Calu3 (cell line): ENCODE results near the gene CCN5. TPM values are rescaled to one million over a fixed set of nuclear protein-coding genes. Genes with fewer than 3 reads are reported as not detected.

ENCODE experiments used
- BruUV-seq: library from RNA; stranded (reverse); fragments of 400-500 nt; replicated peaks from 2 replicates; lab custom pipeline; 2021; lab: Mats Ljungman, UMichigan
- CTCF ChIA-PET: fragments of 300-600 bp; sonication (Branson Sonifier 250); formaldehyde crosslinking; loops from one replicate; lab custom pipeline; 2022; ENCODE audit warnings: antibody characterized with exemption; lab: Charles Lee
- DNase-seq: peaks from one replicate; pipeline ENCODE4 v3.0.0; 2022
- H3K27ac Mint-ChIP-seq: one replicate; pipeline ENCODE4 v1.8.0; 2022; ENCODE audit warnings: mixed read lengths; ENCODE audit not compliant: unreplicated experiment
- H3K27me3 Mint-ChIP-seq: one replicate; pipeline ENCODE4 v1.8.0; 2022; ENCODE audit warnings: mixed read lengths; ENCODE audit not compliant: unreplicated experiment
- H3K36me3 Mint-ChIP-seq: one replicate; pipeline ENCODE4 v1.8.0; 2022; ENCODE audit warnings: mild to moderate bottlenecking, moderate library complexity, mixed read lengths; ENCODE audit not compliant: insufficient read depth, unreplicated experiment
- H3K4me1 Mint-ChIP-seq: one replicate; pipeline ENCODE4 v1.8.0; 2022; ENCODE audit warnings: mild to moderate bottlenecking, low read depth, mixed read lengths; ENCODE audit not compliant: unreplicated experiment
- H3K4me3 Mint-ChIP-seq: one replicate; pipeline ENCODE4 v1.8.0; 2022; ENCODE audit warnings: mild to moderate bottlenecking, low read depth, moderate library complexity, mixed read lengths; ENCODE audit not compliant: unreplicated experiment
- H3K9me3 Mint-ChIP-seq: one replicate; pipeline ENCODE4 v1.8.0; 2022; ENCODE audit warnings: low read depth, mixed read lengths; ENCODE audit not compliant: unreplicated experiment
- CTCF ChIP-seq: fragments of 200-600 bp; IDR thresholded peaks from one replicate; pipeline ENCODE4 v1.8.0; 2022; ENCODE audit warnings: antibody characterized with exemption; ENCODE audit not compliant: unreplicated experiment
- intact Hi-C: fragments of 100-400 bp; cut with micrococcal nuclease; formaldehyde crosslinking; loops from one replicate; pipeline ENCODE4 v1.10.0; 2022; ENCODE audit not compliant: unreplicated experiment
- total RNA-seq: library from RNA; stranded (reverse); gene quantifications from 2 replicates; pipeline ENCODE4 v1.2.3, GENCODE V29; 2022

The CCN5 gene
- total RNA-seq, 1 experiment from 2014 or later, result 0.94 TPM

DNA sequence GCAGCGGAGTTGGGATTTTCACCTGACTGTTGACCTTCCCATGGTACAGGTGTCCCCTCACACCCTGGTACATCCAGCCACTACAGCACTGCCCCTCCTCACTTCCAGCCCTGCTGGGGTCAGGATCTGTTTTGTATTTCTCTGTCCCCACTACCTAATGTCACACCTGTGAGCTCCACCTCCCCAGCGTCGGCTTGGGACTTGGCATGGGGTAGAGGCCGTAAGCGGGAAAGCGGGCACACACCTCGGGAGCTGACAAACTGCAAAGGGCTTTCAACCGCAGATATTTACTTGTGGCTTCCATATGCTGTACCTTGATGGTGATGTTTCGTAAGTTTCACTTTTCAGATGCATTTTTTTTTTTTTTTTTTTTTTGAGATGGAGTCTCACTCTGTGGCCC lies 5.4 kb upstream of the CCN5 start:
- Mint-ChIP-seq H3K9me3 (no peaks in the 10 kb centered on the region), H3K27ac (no peak overlapping the region), H3K4me3 (no peak overlapping the region), H3K27me3 (no peaks in the 10 kb centered on the region), H3K36me3 (peaks cover 5% of the 10 kb centered on the region), H3K4me1 (peaks cover 22% of the 10 kb centered on the region)
- BruUV-seq, result no TSS peak
- no peak for TF ChIP-seq CTCF
- intact Hi-C loops, result no loop called here
- CTCF ChIA-PET, result interaction anchor here (0.7 kb wide), 1 partner anchor 385 kb away, joined by 3 read pairs; no protein-coding TSS in a partner anchor
- DNase-seq, result no peak

- Mint-ChIP-seq H3K36me3 (peaks cover 11% of the 10 kb centered on the region), H3K27ac (no peak overlapping the region), H3K4me3 (no peak overlapping the region), H3K4me1 (peaks cover 36% of the 10 kb centered on the region), H3K9me3 (no peaks in the 10 kb centered on the region), H3K27me3 (no peaks in the 10 kb centered on the region)
- CTCF ChIA-PET, result interaction anchor here (0.6 kb wide), 1 partner anchor 14 kb away, joined by 4 read pairs; no protein-coding TSS in a partner anchor
- DNase-seq, result no peak
- intact Hi-C loops, result no loop called here
- TF ChIP-seq CTCF, result no peak
- BruUV-seq, result no TSS peak
Observed at GRCh38 chr20:44711237-44711636, 3.9 kb upstream of the CCN5 start.

GRCh38 chr20:44714102-44714700 lies 968 bp upstream of the CCN5 start:
- H3K4me3 Mint-ChIP-seq, result peak overlapping the region; percentile 17
- H3K36me3 Mint-ChIP-seq, result peaks cover 11% of the 10 kb centered on the region
- DNase-seq, result no peak
- intact Hi-C loops, result loop anchor here (1.0 kb wide), 1 partner anchor 21 kb away; no protein-coding TSS in a partner anchor
- H3K27me3 Mint-ChIP-seq, result no peaks in the 10 kb centered on the region
- peaks cover 47% of the 10 kb centered on the region for H3K4me1 Mint-ChIP-seq
- no peak for TF ChIP-seq CTCF
- CTCF ChIA-PET, result interaction anchor here (0.8 to 1.8 kb wide), 8 partner anchors 9 to 32 kb away, joined by 3 to 12 read pairs (median 6); no protein-coding TSS in a partner anchor
- H3K27ac Mint-ChIP-seq, result peak overlapping the region; percentile 18
- H3K9me3 Mint-ChIP-seq, result no peaks in the 10 kb centered on the region
- BruUV-seq, result no TSS peak

- H3K4me1 Mint-ChIP-seq, result peaks cover 57% of the 10 kb centered on the region
- BruUV-seq, result no TSS peak
- H3K4me3 Mint-ChIP-seq, result peak overlapping the region; percentile 17
- H3K36me3 Mint-ChIP-seq, result peaks cover 11% of the 10 kb centered on the region
- H3K27ac Mint-ChIP-seq, result no peak overlapping the region
- TF ChIP-seq CTCF, result no peak
- H3K9me3 Mint-ChIP-seq, result no peaks in the 10 kb centered on the region
- no peaks in the 10 kb centered on the region for H3K27me3 Mint-ChIP-seq
- CTCF ChIA-PET, result interaction anchor here (0.6 to 1.8 kb wide), 8 partner anchors 9 to 32 kb away, joined by 3 to 12 read pairs (median 6); no protein-coding TSS in a partner anchor
- intact Hi-C loops, result no loop called here
- no peak for DNase-seq
Observed at GRCh38 chr20:44715499-44716308, 535 bp downstream of the CCN5 start.
